Trophoblast cell (in vitro differentiated cells and primary cell): ENCODE results near the gene ABCF2.

Experiments
- DNase-seq, 2 donors: peaks; one replicate each; pipeline ENCODE4 v3.0.0-alpha.2; 2016
- H2AFZ ChIP-seq: 2 replicates; pipeline ENCODE4 v1.6.1; 2013; ENCODE audit warnings: low read length, moderate library complexity, mild to moderate bottlenecking; ENCODE audit not compliant: insufficient read depth, poor library complexity
- H2AK5ac ChIP-seq: 2 replicates; pipeline ENCODE4 v1.6.1; 2013; ENCODE audit warnings: mild to moderate bottlenecking, low read length
- H2BK120ac ChIP-seq: 2 replicates; pipeline ENCODE4 v1.6.1; 2013; ENCODE audit warnings: low read length, mild to moderate bottlenecking, moderate library complexity; ENCODE audit not compliant: insufficient read depth, poor library complexity
- H2BK12ac ChIP-seq: 2 replicates; pipeline ENCODE4 v1.6.1; 2013; ENCODE audit warnings: mild to moderate bottlenecking, low read length, moderate library complexity
- H2BK5ac ChIP-seq: 2 replicates; pipeline ENCODE4 v1.6.1; 2013; ENCODE audit warnings: low read length, low read depth, moderate library complexity, mild to moderate bottlenecking; ENCODE audit not compliant: poor library complexity
- H3K14ac ChIP-seq: 2 replicates; pipeline ENCODE4 v1.6.1; 2013; ENCODE audit warnings: mild to moderate bottlenecking, low read length
- H3K18ac ChIP-seq: 2 replicates; pipeline ENCODE4 v1.6.1; 2013; ENCODE audit warnings: mild to moderate bottlenecking, low read length
- H3K23ac ChIP-seq: 2 replicates; pipeline ENCODE4 v1.6.1; 2013; ENCODE audit warnings: low read length
- H3K27ac ChIP-seq: 2 replicates; pipeline ENCODE4 v1.5.1; 2013; ENCODE audit warnings: low read depth, mild to moderate bottlenecking, inconsistent platforms, low read length, moderate library complexity
- H3K27me3 ChIP-seq: 2 replicates; pipeline ENCODE4 v1.6.1; 2013; ENCODE audit warnings: inconsistent platforms, mild to moderate bottlenecking, low read length, moderate library complexity; ENCODE audit not compliant: insufficient read depth
- H3K36me3 ChIP-seq, 2 experiments: 1 replicate in 1 of 2; 2 replicates in 1 of 2; pipeline ENCODE4 v1.6.1; 2013; ENCODE audit warnings: low read length in 2 of 2, mild to moderate bottlenecking in 2 of 2, moderate library complexity in 1 of 2; ENCODE audit not compliant: insufficient read depth in 2 of 2, control insufficient read depth in 1 of 2
- H3K4ac ChIP-seq: 2 replicates; pipeline ENCODE4 v1.6.1; 2013; ENCODE audit warnings: low read depth, mild to moderate bottlenecking, low read length, moderate library complexity
- H3K4me1 ChIP-seq, 2 experiments: 1 replicate in 1 of 2; 2 replicates in 1 of 2; pipeline ENCODE4 v1.6.1; 2013; ENCODE audit warnings: low read length in 2 of 2, mild to moderate bottlenecking in 2 of 2, moderate library complexity in 1 of 2; ENCODE audit not compliant: insufficient read depth in 2 of 2, control insufficient read depth in 1 of 2
- H3K4me2 ChIP-seq: 2 replicates; pipeline ENCODE4 v1.6.1; 2013; ENCODE audit warnings: inconsistent platforms, mild to moderate bottlenecking, low read length, moderate library complexity
- H3K4me3 ChIP-seq: 2 replicates; pipeline ENCODE4 v1.5.1; 2013; ENCODE audit warnings: mild to moderate bottlenecking, low read depth, low read length, inconsistent platforms
- H3K79me1 ChIP-seq: one replicate; pipeline ENCODE4 v1.6.1; 2013; ENCODE audit warnings: low read length
- H3K79me2 ChIP-seq: 2 replicates; pipeline ENCODE4 v1.6.1; 2013; ENCODE audit warnings: low read length, mild to moderate bottlenecking; ENCODE audit not compliant: control insufficient read depth, insufficient read depth, poor library complexity
- H3K9ac ChIP-seq: 2 replicates; pipeline ENCODE4 v1.6.1; 2013; ENCODE audit warnings: mild to moderate bottlenecking, low read length
- H3K9me3 ChIP-seq: 2 replicates; pipeline ENCODE4 v1.6.1; 2013; ENCODE audit warnings: low read depth, mild to moderate bottlenecking, control low read depth, inconsistent platforms, low read length; ENCODE audit not compliant: insufficient read depth
- H4K12ac ChIP-seq: 2 replicates; pipeline ENCODE4 v1.6.1; 2013; ENCODE audit warnings: low read depth, mild to moderate bottlenecking, low read length, moderate library complexity
- H4K8ac ChIP-seq: 2 replicates; pipeline ENCODE4 v1.6.1; 2013; ENCODE audit warnings: low read depth, mild to moderate bottlenecking, low read length, moderate library complexity
- H4K91ac ChIP-seq: one replicate; pipeline ENCODE4 v1.6.1; 2013; ENCODE audit warnings: low read depth, mild to moderate bottlenecking, low read length, moderate library complexity
- WGBS: extraction: QIAGEN DNeasy Blood & Tissue Kit; methylation state at CpG from one replicate; pipeline ENCODE4 v1.1.7; 2013; ENCODE audit warnings: missing lambda C conversion rate; ENCODE audit not compliant: insufficient read length, insufficient coverage; ENCODE audit errors: extremely low coverage; 5-methylcytosine and 5-hydroxymethylcytosine counted together

ABCF2 gene

GRCh38 chr7:151244196-151244840 lies 17.3 kb upstream of the ABCF2 start:
- Histone ChIP-seq H3K4me3 (no peak overlapping the region), H3K4me1 (peaks cover 6 to 28% of the 10 kb centered on the region in 2 experiments), H3K4me2 (no peak overlapping the region), H4K8ac (no peak overlapping the region), H2BK5ac (no peak overlapping the region), H2BK12ac (no peak overlapping the region), H3K79me1 (peaks cover 10% of the 10 kb centered on the region), H4K91ac (no peak overlapping the region), H2BK120ac (no peak overlapping the region), H3K14ac (no peak overlapping the region), H3K79me2 (peaks cover 5% of the 10 kb centered on the region), H2AK5ac (no peak overlapping the region), H3K27me3 (peaks cover 6% of the 10 kb centered on the region), H2AFZ (no peak overlapping the region), H3K27ac (no peak overlapping the region), H3K9me3 (no peaks in the 10 kb centered on the region), H3K18ac (peak overlapping the region; percentile 25), H3K4ac (no peak overlapping the region), H3K23ac (no peak overlapping the region), H3K9ac (no peak overlapping the region), H3K36me3 (peaks cover 15 to 17% of the 10 kb centered on the region in 2 experiments), H4K12ac (no peak overlapping the region)
- WGBS, result no CpG with 5 or more reads among the region's 10 CpGs
- DNase-seq, result peak in 1 of 2 donors; percentile 65

DNA sequence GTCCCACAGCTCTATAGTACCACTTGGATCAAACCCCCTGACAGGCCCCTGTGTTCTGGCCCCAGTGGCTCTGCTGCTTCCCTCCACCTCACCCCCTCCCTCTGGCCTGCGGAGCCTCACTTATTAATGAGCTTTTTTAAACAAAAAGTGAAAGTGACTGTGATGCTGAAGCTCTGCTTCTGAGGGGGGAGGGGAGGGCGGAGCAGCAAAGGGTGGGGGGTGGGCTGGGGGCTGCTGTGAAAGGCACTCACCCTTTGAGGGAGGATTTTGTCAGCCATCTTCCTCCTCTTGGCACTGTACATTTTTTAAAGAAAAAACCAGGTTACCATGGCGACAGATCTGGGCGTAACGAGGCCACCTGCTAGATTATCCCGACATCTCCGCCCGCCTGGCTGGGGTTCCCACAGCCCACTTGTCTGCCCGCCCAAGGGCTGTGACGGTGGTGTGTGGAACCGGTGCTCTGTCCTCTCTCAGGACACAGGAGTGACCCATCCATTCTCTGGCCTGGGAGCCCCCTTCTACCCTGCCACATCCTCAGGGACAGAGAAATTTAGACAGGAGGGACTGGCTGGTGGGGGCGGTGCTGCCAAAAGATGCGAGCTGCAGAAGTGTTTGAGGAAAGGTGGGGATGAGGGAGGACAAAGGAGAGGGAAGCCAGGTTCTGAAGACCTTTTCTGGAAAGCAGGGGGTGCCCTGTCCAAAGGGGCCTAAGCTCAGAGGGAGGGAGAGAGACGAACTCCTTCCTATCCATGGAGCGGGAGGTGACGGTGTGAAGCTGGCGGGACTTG lies 16.6 kb upstream of the ABCF2 start:
- H4K8ac ChIP-seq, result no peak overlapping the region
- H3K14ac ChIP-seq, result no peak overlapping the region
- WGBS, result no CpG with 5 or more reads among the region's 17 CpGs
- H3K79me2 ChIP-seq, result peaks cover 3% of the 10 kb centered on the region
- H3K9me3 ChIP-seq, result no peaks in the 10 kb centered on the region
- H2BK12ac ChIP-seq, result no peak overlapping the region
- H3K27ac ChIP-seq, result no peak overlapping the region
- H4K12ac ChIP-seq, result no peak overlapping the region
- H3K23ac ChIP-seq, result no peak overlapping the region
- H4K91ac ChIP-seq, result no peak overlapping the region
- no peak overlapping the region for H3K4me3 ChIP-seq
- H3K4me1 ChIP-seq, result peaks cover 3 to 24% of the 10 kb centered on the region in 2 experiments
- H3K36me3 ChIP-seq, result peaks cover 22 to 24% of the 10 kb centered on the region in 2 experiments
- no peak overlapping the region for H2AK5ac ChIP-seq
- peak in 1 of 2 donors; percentile 56 for DNase-seq
- H2BK5ac ChIP-seq, result no peak overlapping the region
- H2AFZ ChIP-seq, result no peak overlapping the region
- H3K9ac ChIP-seq, result no peak overlapping the region
- H3K79me1 ChIP-seq, result peaks cover 3% of the 10 kb centered on the region
- H3K18ac ChIP-seq, result peak overlapping the region; percentile 25
- H3K4ac ChIP-seq, result no peak overlapping the region
- peaks cover 6% of the 10 kb centered on the region for H3K27me3 ChIP-seq
- no peak overlapping the region for H3K4me2 ChIP-seq
- H2BK120ac ChIP-seq, result no peak overlapping the region

- Histone ChIP-seq H3K4ac (no peak overlapping the region), H3K23ac (no peak overlapping the region), H2BK120ac (no peak overlapping the region), H4K91ac (no peak overlapping the region), H3K27ac (no peak overlapping the region), H4K8ac (no peak overlapping the region), H3K36me3 (peaks cover 27 to 29% of the 10 kb centered on the region in 2 experiments), H2AFZ (no peak overlapping the region), H3K18ac (no peak overlapping the region), H2AK5ac (no peak overlapping the region), H4K12ac (no peak overlapping the region), H3K4me2 (no peak overlapping the region), H2BK12ac (no peak overlapping the region), H3K14ac (no peak overlapping the region), H3K4me3 (no peak overlapping the region), H3K9me3 (no peaks in the 10 kb centered on the region), H2BK5ac (no peak overlapping the region), H3K79me2 (no peaks in the 10 kb centered on the region), H3K79me1 (no peaks in the 10 kb centered on the region), H3K27me3 (peaks cover 6% of the 10 kb centered on the region), H3K4me1 (peaks cover 3 to 21% of the 10 kb centered on the region in 2 experiments), H3K9ac (peak overlapping the region; percentile 28)
- WGBS, result no CpG with 5 or more reads among the region's 2 CpGs
- DNase-seq, result no peak
Measured at GRCh38 chr7:151243045-151243349, 16.0 kb upstream of the ABCF2 start.

DNA sequence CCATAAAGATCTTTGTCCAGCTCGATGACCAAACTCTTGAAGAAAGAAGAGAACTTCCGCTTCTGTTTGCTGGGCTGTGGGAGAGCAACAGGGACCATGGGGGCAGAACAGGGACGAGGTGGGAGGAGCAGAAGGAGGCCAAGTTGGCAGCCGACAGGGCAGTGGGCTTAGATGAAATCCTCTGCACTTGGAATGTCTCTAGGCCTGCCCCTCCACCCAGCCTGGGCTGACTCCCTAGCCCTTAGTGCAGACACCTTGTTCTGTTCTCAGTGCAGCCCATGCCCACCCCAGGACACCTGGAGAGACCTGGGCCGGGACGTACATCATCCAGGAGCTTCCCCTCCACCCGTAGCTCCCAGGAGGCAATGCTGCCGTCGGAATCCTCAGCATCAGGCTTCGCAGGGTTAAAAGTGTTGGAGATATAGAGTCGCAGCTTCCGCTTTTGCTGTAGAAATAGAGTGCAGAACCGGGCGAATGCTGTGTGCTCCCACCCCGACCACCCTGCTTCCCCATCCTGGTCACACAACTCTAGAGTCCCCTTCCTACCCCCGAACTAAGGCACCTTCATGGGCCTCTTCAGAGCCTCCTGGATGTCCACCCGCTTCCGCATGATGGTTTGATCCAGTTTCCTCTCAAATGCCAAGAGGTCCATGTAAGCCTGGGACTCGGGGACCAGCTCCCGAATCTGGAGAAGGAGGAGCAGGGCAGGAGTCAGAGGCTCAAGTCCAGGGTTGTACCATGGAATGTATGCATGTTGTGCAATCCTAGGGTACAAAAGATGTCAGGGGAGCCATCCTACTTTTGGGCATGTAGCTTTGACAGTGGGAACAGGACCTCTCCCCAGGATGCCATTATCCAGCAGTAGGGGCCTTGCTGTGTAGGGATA lies 15.4 kb upstream of the ABCF2 start:
- H3K9me3 ChIP-seq, result no peaks in the 10 kb centered on the region
- H2BK5ac ChIP-seq, result no peak overlapping the region
- no peak overlapping the region for H3K14ac ChIP-seq
- no peak overlapping the region for H3K4me2 ChIP-seq
- peaks cover 33 to 35% of the 10 kb centered on the region in 2 experiments for H3K36me3 ChIP-seq
- H2AFZ ChIP-seq, result no peak overlapping the region
- H4K8ac ChIP-seq, result no peak overlapping the region
- no peak overlapping the region for H3K18ac ChIP-seq
- no peak overlapping the region for H3K4ac ChIP-seq
- no peaks in the 10 kb centered on the region for H3K79me1 ChIP-seq
- H2BK12ac ChIP-seq, result no peak overlapping the region
- no peak overlapping the region for H3K23ac ChIP-seq
- H4K91ac ChIP-seq, result no peak overlapping the region
- H3K27me3 ChIP-seq, result peaks cover 6% of the 10 kb centered on the region
- peak overlapping the region; percentile 28 for H3K9ac ChIP-seq
- DNase-seq, result no peak
- no CpG with 5 or more reads among the region's 20 CpGs for WGBS
- no peak overlapping the region for H2BK120ac ChIP-seq
- H3K27ac ChIP-seq, result no peak overlapping the region
- H2AK5ac ChIP-seq, result no peak overlapping the region
- H4K12ac ChIP-seq, result no peak overlapping the region
- peaks cover 3 to 15% of the 10 kb centered on the region in 2 experiments for H3K4me1 ChIP-seq
- H3K4me3 ChIP-seq, result no peak overlapping the region
- H3K79me2 ChIP-seq, result no peaks in the 10 kb centered on the region
